Heart left ventricle (tissue), 16 donors: Measurements from ENCODE around the gene DIP2B. TPM values are rescaled to one million over a fixed set of nuclear protein-coding genes. Genes with fewer than 3 reads are reported as not detected.

ENCODE experiments used
- ATAC-seq, 4 donors: fragments of 200-7000 bp; cut with Tn5 transposase; one replicate each; pipeline ENCODE4 v1.9.1; 2020 to 2022; ENCODE audit warnings: moderate library complexity in 4 of 4, mild to moderate bottlenecking in 3 of 4, moderate number of reproducible peaks in 1 of 4
- DNase-seq, 5 donors: peaks; one replicate each; pipeline ENCODE4 v3.0.0-alpha.2; 2020
- H3K27ac ChIP-seq, 12 donors: fragments of 200-600 bp; sonication (generic) in 4 of 12; one replicate each; pipeline versions ENCODE4 v1.5.0 to v1.8.0; 2016 to 2022; ENCODE audit warnings: mild to moderate bottlenecking in 2 of 12
- H3K27me3 ChIP-seq, 9 donors: fragments of 200-600 bp; sonication (generic) in 2 of 9; one replicate each; pipeline versions ENCODE4 v1.5.1 to v1.8.0; 2016 to 2022; ENCODE audit warnings: mild to moderate bottlenecking in 3 of 9
- H3K36me3 ChIP-seq, 9 donors: fragments of 200-600 bp; sonication (generic) in 2 of 9; one replicate each; pipeline versions ENCODE4 v1.5.0 to v1.8.0; 2018 to 2022; ENCODE audit warnings: mild to moderate bottlenecking in 2 of 9
- H3K4me1 ChIP-seq, 12 donors: fragments of 200-600 bp; sonication (generic) in 4 of 12; one replicate each; pipeline versions ENCODE4 v1.5.0 to v1.8.0; 2016 to 2022; ENCODE audit warnings: mild to moderate bottlenecking in 3 of 12
- H3K4me3 ChIP-seq, 12 donors: fragments of 200-600 bp; sonication (generic) in 4 of 12; one replicate each; pipeline versions ENCODE4 v1.5.0 to v1.8.0; 2017 to 2022; ENCODE audit warnings: mild to moderate bottlenecking in 9 of 12, moderate library complexity in 4 of 12
- H3K9me3 ChIP-seq, 12 donors: fragments of 200-600 bp; sonication (generic) in 4 of 12; one replicate each; pipeline versions ENCODE4 v1.5.0 to v1.8.0; 2016 to 2022; ENCODE audit warnings: mild to moderate bottlenecking in 1 of 12
- POLR2A ChIP-seq, 2 donors: fragments of 450-650 bp; IDR thresholded peaks; one replicate each; pipeline ENCODE4 v1.6.1; 2017; ENCODE audit warnings: antibody characterized with exemption in 2 of 2, mild to moderate bottlenecking in 2 of 2, moderate library complexity in 2 of 2
- WGBS, 4 donors: extraction: QIAGEN DNeasy Blood & Tissue Kit in 2 of 4; methylation state at CpG; one replicate each; pipeline versions ENCODE4 v1.1.5 to v1.1.7; 2013 to 2018; 5-methylcytosine and 5-hydroxymethylcytosine counted together
- intact Hi-C, 10 donors: fragments of 100-400 bp; cut with DNase I; formaldehyde crosslinking; loops; one replicate each; pipeline versions ENCODE4 v1.11.1 to v1.14.2; 2022
- polyA plus RNA-seq, 2 donors: library from polyadenylated mRNA; stranded (reverse); fragments of 200-250 nt; gene quantifications; one replicate each; pipeline ENCODE4 v1.2.3, GENCODE V29; 2013
- total RNA-seq, 9 donors: library from RNA; depleted of rRNA in 2 of 9; stranded (reverse); fragments of >200 nt in 2 of 9; fragmentation: NEBNext Ultra II Directional in 3 of 9; extraction: Animal tissue kit (Norgen Biotek cat#: 25700) in 3 of 9; gene quantifications; one replicate each; pipeline versions ENCODE4 v1.1.0 to v1.2.4, GENCODE V29; 2016 to 2023
- TF ChIP-seq, protein P1 (sequence below), 12 donors: fragments of 200-600 bp; sonication (generic) in 4 of 12; IDR thresholded peaks; one replicate each; pipeline versions ENCODE4 v1.5.0 to v1.8.0; 2018 to 2022; ENCODE audit warnings: antibody characterized with exemption in 12 of 12, mild to moderate bottlenecking in 5 of 12
- donor health status: ischemic (EF 13 %, LVEDD 7.1; RV severe dilation, severe dysfunction).
- donor health status: healthy with polysubstance abuse.
- donor health status: DM: no; HTN: yes; CAD: no.
- donor health status: DM: no; HTN: no; CAD: no.
- donor health status: ischemic (EF 25% LVEDD 6.9; RV normal size, moderate dysfunction).
- donor health status: ischemic (EF 25% LVEDD 5.7; RV mildly dilated, moderate dysfunction).
- donor health status: healthy.
- donor health status: DM: yes; HTN: yes; CAD: no.
- donor health status: ischemic (EF 35%, LVEDD 5.7; RV mildly dilated, moderate dysfunction).
- donor health status: nonischemic (EF 11% LVEDD 7.7; RV severe dilation, severe dysfunction).
- donor health status: DM: yes; HTN: yes; CAD: no.
- donor health status: PGD.
- donor health status: ischemic (EF 29% LVEDD 5.4; RV normal size, mild dysfunction).
- donor health status: nonischemic (EF 23%, LVEDD 6.1; RV moderate dilation, normal function).

DIP2B gene
- total and polyA plus RNA-seq, 11 donors, result 3.4 to 25.0 (median 16.7) TPM

GRCh38 chr12:50581226-50582184 is 76.7 kb downstream of the DIP2B start:
- DNase-seq (no peak), ATAC-seq (peak in 2 of 4 donors; percentile 22 to 67)
- intact Hi-C loops, result no loop called here
- Histone ChIP-seq H3K36me3 (peaks cover 0 to 9% (median 0%) of the 10 kb centered on the region in 9 donors), H3K27me3 (no peaks in the 10 kb centered on the region), H3K9me3 (no peaks in the 10 kb centered on the region), H3K4me3 (no peak overlapping the region), H3K27ac (no peak overlapping the region), H3K4me1 (peaks cover 0 to 33% (median 11%) of the 10 kb centered on the region in 12 donors)
- TF ChIP-seq, protein P1, sequence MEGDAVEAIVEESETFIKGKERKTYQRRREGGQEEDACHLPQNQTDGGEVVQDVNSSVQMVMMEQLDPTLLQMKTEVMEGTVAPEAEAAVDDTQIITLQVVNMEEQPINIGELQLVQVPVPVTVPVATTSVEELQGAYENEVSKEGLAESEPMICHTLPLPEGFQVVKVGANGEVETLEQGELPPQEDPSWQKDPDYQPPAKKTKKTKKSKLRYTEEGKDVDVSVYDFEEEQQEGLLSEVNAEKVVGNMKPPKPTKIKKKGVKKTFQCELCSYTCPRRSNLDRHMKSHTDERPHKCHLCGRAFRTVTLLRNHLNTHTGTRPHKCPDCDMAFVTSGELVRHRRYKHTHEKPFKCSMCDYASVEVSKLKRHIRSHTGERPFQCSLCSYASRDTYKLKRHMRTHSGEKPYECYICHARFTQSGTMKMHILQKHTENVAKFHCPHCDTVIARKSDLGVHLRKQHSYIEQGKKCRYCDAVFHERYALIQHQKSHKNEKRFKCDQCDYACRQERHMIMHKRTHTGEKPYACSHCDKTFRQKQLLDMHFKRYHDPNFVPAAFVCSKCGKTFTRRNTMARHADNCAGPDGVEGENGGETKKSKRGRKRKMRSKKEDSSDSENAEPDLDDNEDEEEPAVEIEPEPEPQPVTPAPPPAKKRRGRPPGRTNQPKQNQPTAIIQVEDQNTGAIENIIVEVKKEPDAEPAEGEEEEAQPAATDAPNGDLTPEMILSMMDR (IDR thresholded peaks at IDR 0.05), result no peak
- TF ChIP-seq POLR2A (IDR thresholded peaks at IDR 0.05), result no peak
- 82 to 91% (median 88%) methylated on average over 10 of the region's 10 CpGs for WGBS, 4 donors

GRCh38 chr12:50584135-50584534 is 79.3 kb downstream of the DIP2B start:
- ATAC-seq (no peak), DNase-seq (no peak)
- TF ChIP-seq, protein P1 (IDR thresholded peaks at IDR 0.05), result no peak
- TF ChIP-seq POLR2A (IDR thresholded peaks at IDR 0.05), result no peak
- peaks cover 0 to 26% (median 8%) of the 10 kb centered on the region in 12 donors for H3K4me1 ChIP-seq
- H3K27me3 ChIP-seq, result no peaks in the 10 kb centered on the region
- H3K36me3 ChIP-seq, result peaks cover 0 to 9% (median 0%) of the 10 kb centered on the region in 9 donors
- 68 to 73% (median 69%) methylated on average over 1 of the region's 1 CpG for WGBS, 4 donors
- H3K4me3 ChIP-seq, result no peak overlapping the region
- no peaks in the 10 kb centered on the region for H3K9me3 ChIP-seq
- intact Hi-C loops, result no loop called here
- H3K27ac ChIP-seq, result no peak overlapping the region

DNA sequence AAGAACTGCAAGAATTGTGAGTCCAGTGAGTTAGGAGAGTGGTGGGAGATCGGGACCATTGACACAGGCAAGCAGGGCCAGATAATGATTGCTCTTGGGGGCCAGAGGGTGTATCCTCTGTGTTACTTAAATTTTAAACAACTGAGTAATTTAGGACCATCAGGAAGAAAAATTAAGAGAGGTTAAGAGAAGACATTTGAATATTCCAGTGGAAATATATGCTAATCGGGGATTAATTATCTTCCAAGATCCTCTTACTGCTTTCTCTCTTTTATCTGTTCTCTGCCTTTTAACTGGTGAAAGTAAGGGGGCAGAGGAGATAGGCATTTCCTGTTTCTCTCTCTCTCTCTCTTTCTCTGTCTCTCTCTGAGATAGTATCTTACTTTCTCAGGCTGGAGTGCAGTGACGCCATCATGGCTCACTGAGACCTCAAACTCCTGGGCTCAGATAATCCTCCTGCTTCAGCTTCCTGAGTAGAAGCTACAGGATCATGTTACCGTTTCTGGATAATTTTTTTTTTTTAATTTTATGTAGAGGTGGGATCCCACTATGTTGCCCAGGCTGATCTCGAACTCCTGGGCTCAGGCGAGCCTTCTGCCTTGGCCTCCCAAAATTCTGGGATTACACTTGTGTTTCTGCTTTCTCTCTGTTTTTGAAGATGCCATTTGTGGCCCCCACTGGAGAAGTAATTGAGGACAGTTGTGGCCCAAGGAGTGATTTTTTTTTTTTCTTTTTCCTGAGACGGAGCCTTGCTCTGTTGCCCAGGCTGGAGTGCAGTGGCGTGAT is 85.1 kb downstream of the DIP2B start:
- H3K4me1 ChIP-seq, result peaks cover 0 to 8% (median 0%) of the 10 kb centered on the region in 12 donors
- TF ChIP-seq, protein P1 (IDR thresholded peaks at IDR 0.05), result no peak
- no peak for TF ChIP-seq POLR2A (IDR thresholded peaks at IDR 0.05)
- DNase-seq, result no peak
- no peak overlapping the region for H3K4me3 ChIP-seq
- no peak for ATAC-seq
- peaks cover 0 to 2% (median 0%) of the 10 kb centered on the region in 9 donors for H3K36me3 ChIP-seq
- intact Hi-C loops, result no loop called here
- no peak overlapping the region for H3K27ac ChIP-seq
- WGBS, 4 donors, result 83 to 87% (median 84%) methylated on average over 8 of the region's 8 CpGs
- H3K9me3 ChIP-seq, result no peaks in the 10 kb centered on the region
- no peaks in the 10 kb centered on the region for H3K27me3 ChIP-seq

DNA sequence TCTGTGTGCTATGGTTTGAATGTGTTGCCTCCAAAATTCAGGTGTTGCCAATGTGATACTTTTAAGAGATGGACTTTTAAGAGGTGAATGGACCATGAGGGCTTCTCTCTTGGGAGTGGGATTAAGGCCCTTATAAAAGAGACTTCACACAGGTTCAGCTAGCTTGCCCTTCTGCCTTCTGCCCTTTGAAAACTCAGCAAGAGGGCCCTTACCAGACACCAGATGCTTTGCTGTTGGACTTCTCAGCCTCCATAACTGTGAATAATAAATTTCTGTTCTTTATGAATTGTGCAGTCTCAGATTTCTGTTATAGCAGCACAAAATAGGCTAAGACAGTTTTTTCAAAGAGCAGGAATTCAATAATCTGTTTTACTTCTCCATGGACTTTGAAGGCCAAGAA is 86.1 kb downstream of the DIP2B start:
- no peaks in the 10 kb centered on the region for H3K36me3 ChIP-seq
- TF ChIP-seq, protein P1 (IDR thresholded peaks at IDR 0.05), result no peak
- no peak for TF ChIP-seq POLR2A (IDR thresholded peaks at IDR 0.05)

More for the DNA sequence above, 86.1 kb downstream of the DIP2B start:
- H3K27ac ChIP-seq, result no peak overlapping the region
- no peaks in the 10 kb centered on the region for H3K27me3 ChIP-seq
- H3K9me3 ChIP-seq, result no peaks in the 10 kb centered on the region
- intact Hi-C loops, result no loop called here
- ATAC-seq (no peak), DNase-seq (no peak)
- H3K4me1 ChIP-seq, result peaks cover 0 to 8% (median 0%) of the 10 kb centered on the region in 12 donors
- H3K4me3 ChIP-seq, result no peak overlapping the region
